Measurements from ENCODE around the gene TMEM203. TPM values are rescaled to one million over a fixed set of nuclear protein-coding genes. Genes with fewer than 3 reads are reported as not detected.

Gene TMEM203
- total RNA-seq, 1 experiment from 2014 or later, result 50.6 TPM

DNA sequence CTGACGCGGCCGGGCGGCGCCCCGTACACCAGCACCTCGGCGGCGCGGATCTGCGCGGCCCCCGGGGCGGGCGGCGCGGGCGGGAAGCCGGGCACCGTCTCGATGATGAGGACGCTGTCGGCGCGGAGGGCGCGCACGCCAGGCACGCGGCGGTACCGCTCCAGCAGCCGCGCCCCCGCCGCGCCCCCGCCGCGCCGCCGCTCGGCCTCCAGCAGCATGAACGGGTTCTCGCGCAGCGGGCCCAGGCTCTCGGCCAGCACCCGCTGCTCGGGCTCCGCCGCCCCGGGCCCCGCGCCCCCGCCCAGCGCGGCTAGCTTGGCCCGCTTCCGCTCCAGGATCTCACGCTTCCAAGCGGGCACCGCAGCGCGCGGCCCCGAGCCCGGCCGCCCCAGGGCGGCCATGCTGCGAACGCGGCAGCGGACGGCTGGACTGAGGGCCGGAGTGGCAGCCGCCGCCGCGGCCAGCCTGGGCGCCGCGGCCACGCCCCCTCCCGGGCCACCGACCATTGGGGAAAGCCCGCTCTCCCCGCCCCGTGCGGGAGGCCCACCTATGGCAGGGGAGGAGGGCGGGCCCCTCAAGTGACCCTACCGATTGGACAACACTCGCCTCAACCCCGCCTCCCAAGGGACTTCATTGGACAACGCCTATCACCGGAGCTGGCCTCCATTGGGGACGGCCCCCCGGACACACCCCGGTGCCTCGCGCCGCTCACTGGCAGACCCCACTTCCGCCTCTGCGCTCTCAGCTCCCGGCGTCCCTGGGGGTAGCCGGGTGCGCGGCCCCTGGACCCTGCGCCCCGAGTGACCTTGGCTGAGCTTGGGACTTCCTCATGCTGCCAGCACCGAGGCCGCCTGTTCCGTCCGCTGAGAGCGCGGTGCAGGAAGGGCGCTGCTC is 4.9 kb downstream of the TMEM203 start, which contains the start of gene TPRN:
TSS of gene TPRN (minus strand) at position 431 of the 894 bp plus-strand sequence. CDS start at position 401, 30 bp downstream.
- ChIA-PET CTCF (interaction anchor here (0.6 to 2.8 kb wide), 19 partner anchors 12 to 623 kb away, joined by 3 to 28 read pairs (median 5); partner anchors contain the start of genes AJM1, ANAPC2, CYSRT1 and ENTPD2), POLR2A (interaction anchor here (0.6 to 1.5 kb wide), 21 partner anchors 10 to 235 kb away, joined by 3 to 13 read pairs (median 4); partner anchors contain the start of genes ANAPC2, MAN1B1, NELFB and RNF208)
- H3K4me3 Mint-ChIP-seq, result peak within 1 kb of the TSS; percentile 84
- H3K36me3 Mint-ChIP-seq, result no peaks in the 10 kb centered on the region
- H3K27ac Mint-ChIP-seq, result peak within 1 kb of the TSS; percentile 91
- H3K4me1 Mint-ChIP-seq, result peaks cover 33% of the 10 kb centered on the region
- ATAC-seq (peak; percentile 97), DNase-seq (ENCODE audit: low spot score) (peak; percentile 100)
- H3K9me3 Mint-ChIP-seq, result no peaks in the 10 kb centered on the region
- no peaks in the 10 kb centered on the region for H3K27me3 Mint-ChIP-seq (ENCODE audit: low read depth)
- TF ChIP-seq, protein P1, sequence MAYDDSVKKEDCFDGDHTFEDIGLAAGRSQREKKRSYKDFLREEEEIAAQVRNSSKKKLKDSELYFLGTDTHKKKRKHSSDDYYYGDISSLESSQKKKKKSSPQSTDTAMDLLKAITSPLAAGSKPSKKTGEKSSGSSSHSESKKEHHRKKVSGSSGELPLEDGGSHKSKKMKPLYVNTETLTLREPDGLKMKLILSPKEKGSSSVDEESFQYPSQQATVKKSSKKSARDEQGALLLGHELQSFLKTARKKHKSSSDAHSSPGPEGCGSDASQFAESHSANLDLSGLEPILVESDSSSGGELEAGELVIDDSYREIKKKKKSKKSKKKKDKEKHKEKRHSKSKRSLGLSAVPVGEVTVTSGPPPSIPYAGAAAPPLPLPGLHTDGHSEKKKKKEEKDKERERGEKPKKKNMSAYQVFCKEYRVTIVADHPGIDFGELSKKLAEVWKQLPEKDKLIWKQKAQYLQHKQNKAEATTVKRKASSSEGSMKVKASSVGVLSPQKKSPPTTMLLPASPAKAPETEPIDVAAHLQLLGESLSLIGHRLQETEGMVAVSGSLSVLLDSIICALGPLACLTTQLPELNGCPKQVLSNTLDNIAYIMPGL (CRISPR knock-in tag; IDR thresholded peaks at IDR 0.05), result peak; percentile 76; the same call in 1 of the 2 replicates
- TF ChIP-seq, protein P2, sequence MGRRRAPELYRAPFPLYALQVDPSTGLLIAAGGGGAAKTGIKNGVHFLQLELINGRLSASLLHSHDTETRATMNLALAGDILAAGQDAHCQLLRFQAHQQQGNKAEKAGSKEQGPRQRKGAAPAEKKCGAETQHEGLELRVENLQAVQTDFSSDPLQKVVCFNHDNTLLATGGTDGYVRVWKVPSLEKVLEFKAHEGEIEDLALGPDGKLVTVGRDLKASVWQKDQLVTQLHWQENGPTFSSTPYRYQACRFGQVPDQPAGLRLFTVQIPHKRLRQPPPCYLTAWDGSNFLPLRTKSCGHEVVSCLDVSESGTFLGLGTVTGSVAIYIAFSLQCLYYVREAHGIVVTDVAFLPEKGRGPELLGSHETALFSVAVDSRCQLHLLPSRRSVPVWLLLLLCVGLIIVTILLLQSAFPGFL (CRISPR knock-in tag; IDR thresholded peaks at IDR 0.05; ENCODE audit: borderline replicate concordance), result no peak
- TF ChIP-seq ETV6 (CRISPR knock-in tag; IDR thresholded peaks at IDR 0.05) (peak; percentile 64), FOXK1 (CRISPR knock-in tag; IDR thresholded peaks at IDR 0.05) (0 out of 2 replicates have a peak, but pooled peaks have one; percentile 42), RELA (CRISPR knock-in tag; IDR thresholded peaks at IDR 0.05; ENCODE audit: borderline replicate concordance) (peak; percentile 41; the same call in 1 of the 2 replicates), SMAD3 (CRISPR knock-in tag; IDR thresholded peaks at IDR 0.05; ENCODE audit: borderline replicate concordance) (peak; percentile 30; the same call in 1 of the 2 replicates), ESRRA (CRISPR knock-in tag; IDR thresholded peaks at IDR 0.05; ENCODE audit: borderline replicate concordance) (peak; percentile 95), MYBL2 (CRISPR knock-in tag; IDR thresholded peaks at IDR 0.05) (0 out of 2 replicates have a peak, but pooled peaks have one; percentile 25), NFYB (CRISPR knock-in tag; conservative IDR thresholded peaks at IDR 0.05; ENCODE audit: low read depth) (peak; percentile 94), EMX1 (CRISPR knock-in tag; IDR thresholded peaks at IDR 0.05) (no peak), GABPB1 (CRISPR knock-in tag; IDR thresholded peaks at IDR 0.05) (peak; percentile 77), SP1 (CRISPR knock-in tag; conservative IDR thresholded peaks at IDR 0.05) (peak; percentile 91), CREM (CRISPR knock-in tag; IDR thresholded peaks at IDR 0.05) (peak; percentile 16; the same call in 1 of the 2 replicates)
- TF ChIP-seq, protein P3, sequence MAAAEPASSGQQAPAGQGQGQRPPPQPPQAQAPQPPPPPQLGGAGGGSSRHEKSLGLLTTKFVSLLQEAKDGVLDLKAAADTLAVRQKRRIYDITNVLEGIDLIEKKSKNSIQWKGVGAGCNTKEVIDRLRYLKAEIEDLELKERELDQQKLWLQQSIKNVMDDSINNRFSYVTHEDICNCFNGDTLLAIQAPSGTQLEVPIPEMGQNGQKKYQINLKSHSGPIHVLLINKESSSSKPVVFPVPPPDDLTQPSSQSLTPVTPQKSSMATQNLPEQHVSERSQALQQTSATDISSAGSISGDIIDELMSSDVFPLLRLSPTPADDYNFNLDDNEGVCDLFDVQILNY (CRISPR knock-in tag; IDR thresholded peaks at IDR 0.05), result peak; percentile 64; the same call in 1 of the 2 replicates
- TF ChIP-seq, protein P4, sequence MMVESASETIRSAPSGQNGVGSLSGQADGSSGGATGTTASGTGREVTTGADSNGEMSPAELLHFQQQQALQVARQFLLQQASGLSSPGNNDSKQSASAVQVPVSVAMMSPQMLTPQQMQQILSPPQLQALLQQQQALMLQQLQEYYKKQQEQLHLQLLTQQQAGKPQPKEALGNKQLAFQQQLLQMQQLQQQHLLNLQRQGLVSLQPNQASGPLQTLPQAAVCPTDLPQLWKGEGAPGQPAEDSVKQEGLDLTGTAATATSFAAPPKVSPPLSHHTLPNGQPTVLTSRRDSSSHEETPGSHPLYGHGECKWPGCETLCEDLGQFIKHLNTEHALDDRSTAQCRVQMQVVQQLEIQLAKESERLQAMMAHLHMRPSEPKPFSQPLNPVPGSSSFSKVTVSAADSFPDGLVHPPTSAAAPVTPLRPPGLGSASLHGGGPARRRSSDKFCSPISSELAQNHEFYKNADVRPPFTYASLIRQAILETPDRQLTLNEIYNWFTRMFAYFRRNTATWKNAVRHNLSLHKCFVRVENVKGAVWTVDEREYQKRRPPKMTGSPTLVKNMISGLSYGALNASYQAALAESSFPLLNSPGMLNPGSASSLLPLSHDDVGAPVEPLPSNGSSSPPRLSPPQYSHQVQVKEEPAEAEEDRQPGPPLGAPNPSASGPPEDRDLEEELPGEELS (CRISPR knock-in tag; IDR thresholded peaks at IDR 0.05), result 0 out of 2 replicates have a peak, but pooled peaks have one; percentile 29
- TF ChIP-seq, protein P5, sequence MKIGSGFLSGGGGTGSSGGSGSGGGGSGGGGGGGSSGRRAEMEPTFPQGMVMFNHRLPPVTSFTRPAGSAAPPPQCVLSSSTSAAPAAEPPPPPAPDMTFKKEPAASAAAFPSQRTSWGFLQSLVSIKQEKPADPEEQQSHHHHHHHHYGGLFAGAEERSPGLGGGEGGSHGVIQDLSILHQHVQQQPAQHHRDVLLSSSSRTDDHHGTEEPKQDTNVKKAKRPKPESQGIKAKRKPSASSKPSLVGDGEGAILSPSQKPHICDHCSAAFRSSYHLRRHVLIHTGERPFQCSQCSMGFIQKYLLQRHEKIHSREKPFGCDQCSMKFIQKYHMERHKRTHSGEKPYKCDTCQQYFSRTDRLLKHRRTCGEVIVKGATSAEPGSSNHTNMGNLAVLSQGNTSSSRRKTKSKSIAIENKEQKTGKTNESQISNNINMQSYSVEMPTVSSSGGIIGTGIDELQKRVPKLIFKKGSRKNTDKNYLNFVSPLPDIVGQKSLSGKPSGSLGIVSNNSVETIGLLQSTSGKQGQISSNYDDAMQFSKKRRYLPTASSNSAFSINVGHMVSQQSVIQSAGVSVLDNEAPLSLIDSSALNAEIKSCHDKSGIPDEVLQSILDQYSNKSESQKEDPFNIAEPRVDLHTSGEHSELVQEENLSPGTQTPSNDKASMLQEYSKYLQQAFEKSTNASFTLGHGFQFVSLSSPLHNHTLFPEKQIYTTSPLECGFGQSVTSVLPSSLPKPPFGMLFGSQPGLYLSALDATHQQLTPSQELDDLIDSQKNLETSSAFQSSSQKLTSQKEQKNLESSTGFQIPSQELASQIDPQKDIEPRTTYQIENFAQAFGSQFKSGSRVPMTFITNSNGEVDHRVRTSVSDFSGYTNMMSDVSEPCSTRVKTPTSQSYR (CRISPR knock-in tag; IDR thresholded peaks at IDR 0.05), result no peak
- TF ChIP-seq, protein P6, sequence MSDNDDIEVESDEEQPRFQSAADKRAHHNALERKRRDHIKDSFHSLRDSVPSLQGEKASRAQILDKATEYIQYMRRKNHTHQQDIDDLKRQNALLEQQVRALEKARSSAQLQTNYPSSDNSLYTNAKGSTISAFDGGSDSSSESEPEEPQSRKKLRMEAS (CRISPR knock-in tag; IDR thresholded peaks at IDR 0.05), result peak; percentile 81
- TF ChIP-seq, protein P7, sequence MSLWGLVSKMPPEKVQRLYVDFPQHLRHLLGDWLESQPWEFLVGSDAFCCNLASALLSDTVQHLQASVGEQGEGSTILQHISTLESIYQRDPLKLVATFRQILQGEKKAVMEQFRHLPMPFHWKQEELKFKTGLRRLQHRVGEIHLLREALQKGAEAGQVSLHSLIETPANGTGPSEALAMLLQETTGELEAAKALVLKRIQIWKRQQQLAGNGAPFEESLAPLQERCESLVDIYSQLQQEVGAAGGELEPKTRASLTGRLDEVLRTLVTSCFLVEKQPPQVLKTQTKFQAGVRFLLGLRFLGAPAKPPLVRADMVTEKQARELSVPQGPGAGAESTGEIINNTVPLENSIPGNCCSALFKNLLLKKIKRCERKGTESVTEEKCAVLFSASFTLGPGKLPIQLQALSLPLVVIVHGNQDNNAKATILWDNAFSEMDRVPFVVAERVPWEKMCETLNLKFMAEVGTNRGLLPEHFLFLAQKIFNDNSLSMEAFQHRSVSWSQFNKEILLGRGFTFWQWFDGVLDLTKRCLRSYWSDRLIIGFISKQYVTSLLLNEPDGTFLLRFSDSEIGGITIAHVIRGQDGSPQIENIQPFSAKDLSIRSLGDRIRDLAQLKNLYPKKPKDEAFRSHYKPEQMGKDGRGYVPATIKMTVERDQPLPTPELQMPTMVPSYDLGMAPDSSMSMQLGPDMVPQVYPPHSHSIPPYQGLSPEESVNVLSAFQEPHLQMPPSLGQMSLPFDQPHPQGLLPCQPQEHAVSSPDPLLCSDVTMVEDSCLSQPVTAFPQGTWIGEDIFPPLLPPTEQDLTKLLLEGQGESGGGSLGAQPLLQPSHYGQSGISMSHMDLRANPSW (CRISPR knock-in tag; conservative IDR thresholded peaks at IDR 0.05; ENCODE audit: low read depth), result no peak
- TF ChIP-seq, protein P8, sequence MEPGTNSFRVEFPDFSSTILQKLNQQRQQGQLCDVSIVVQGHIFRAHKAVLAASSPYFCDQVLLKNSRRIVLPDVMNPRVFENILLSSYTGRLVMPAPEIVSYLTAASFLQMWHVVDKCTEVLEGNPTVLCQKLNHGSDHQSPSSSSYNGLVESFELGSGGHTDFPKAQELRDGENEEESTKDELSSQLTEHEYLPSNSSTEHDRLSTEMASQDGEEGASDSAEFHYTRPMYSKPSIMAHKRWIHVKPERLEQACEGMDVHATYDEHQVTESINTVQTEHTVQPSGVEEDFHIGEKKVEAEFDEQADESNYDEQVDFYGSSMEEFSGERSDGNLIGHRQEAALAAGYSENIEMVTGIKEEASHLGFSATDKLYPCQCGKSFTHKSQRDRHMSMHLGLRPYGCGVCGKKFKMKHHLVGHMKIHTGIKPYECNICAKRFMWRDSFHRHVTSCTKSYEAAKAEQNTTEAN (CRISPR knock-in tag; IDR thresholded peaks at IDR 0.05), result 0 out of 2 replicates have a peak, but pooled peaks have one; percentile 25
- TF ChIP-seq, protein P9, sequence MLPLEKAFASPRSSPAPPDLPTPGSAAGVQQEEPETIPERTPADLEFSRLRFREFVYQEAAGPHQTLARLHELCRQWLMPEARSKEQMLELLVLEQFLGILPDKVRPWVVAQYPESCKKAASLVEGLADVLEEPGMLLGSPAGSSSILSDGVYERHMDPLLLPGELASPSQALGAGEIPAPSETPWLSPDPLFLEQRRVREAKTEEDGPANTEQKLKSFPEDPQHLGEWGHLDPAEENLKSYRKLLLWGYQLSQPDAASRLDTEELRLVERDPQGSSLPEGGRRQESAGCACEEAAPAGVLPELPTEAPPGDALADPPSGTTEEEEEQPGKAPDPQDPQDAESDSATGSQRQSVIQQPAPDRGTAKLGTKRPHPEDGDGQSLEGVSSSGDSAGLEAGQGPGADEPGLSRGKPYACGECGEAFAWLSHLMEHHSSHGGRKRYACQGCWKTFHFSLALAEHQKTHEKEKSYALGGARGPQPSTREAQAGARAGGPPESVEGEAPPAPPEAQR (CRISPR knock-in tag; IDR thresholded peaks at IDR 0.05), result no peak

Measured in WTC11 (cell line).